NCI-H187 (cell line): ENCODE data around the gene GCNA.

Experiments used
- DNase-seq, 2 experiments: peaks; one replicate each; lab custom pipeline; 2025; lab: John Stamatoyannopoulos, UW

Gene GCNA, protein sequence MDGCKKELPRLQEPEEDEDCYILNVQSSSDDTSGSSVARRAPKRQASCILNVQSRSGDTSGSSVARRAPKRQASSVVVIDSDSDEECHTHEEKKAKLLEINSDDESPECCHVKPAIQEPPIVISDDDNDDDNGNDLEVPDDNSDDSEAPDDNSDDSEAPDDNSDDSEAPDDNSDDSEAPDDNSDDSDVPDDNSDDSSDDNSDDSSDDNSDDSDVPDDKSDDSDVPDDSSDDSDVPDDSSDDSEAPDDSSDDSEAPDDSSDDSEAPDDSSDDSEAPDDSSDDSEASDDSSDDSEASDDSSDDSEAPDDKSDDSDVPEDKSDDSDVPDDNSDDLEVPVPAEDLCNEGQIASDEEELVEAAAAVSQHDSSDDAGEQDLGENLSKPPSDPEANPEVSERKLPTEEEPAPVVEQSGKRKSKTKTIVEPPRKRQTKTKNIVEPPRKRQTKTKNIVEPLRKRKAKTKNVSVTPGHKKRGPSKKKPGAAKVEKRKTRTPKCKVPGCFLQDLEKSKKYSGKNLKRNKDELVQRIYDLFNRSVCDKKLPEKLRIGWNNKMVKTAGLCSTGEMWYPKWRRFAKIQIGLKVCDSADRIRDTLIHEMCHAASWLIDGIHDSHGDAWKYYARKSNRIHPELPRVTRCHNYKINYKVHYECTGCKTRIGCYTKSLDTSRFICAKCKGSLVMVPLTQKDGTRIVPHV

DNA sequence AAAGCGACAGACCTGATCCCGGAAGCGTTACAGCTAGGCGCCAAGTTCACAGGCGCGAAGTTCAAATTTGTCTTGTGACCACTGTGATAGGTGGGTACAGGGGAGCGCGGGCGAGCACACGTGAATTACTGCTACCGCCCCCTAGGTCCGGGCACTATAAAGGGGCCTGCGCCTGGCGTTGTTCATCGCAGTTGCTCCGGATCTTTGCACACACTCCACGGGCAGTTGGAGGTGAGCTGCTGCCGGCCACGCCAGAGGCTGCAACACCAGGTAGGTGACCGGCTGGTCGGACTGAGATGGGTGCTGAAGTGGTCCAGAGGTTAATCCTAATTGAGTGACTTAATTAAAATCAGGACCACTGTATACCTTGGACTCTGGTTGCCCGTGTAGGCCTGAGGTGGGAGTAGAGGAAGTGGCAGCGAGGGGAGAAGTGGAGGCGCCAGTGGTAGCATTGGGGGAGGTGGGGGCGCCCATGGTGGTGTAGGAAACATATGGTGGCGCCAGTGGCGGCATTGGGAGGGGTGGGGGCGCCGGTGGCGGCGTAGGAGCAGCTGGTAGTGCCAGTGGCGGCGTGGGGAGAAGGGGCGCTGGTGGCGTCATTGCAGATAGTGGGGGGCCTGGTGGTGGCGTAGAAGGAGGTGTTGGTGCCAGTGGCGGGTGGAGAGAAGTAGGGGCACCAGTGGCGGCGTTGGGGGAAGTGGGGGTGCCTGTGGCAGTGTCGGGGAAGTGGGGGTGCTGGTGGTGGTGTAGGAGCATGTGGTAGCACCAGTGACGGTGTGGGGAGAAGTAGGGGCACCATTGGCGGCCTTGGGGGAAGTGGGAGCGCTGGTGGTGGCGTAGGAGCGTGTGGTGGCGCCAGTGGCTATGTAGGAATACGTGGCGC, at the start of gene GCNA:
Gene GCNA (plus strand): TSS at position 185 of the 883 bp plus-strand sequence. CDS start 2,385 bp downstream, outside the sequence.
- DNase-seq, result no peak

DNA sequence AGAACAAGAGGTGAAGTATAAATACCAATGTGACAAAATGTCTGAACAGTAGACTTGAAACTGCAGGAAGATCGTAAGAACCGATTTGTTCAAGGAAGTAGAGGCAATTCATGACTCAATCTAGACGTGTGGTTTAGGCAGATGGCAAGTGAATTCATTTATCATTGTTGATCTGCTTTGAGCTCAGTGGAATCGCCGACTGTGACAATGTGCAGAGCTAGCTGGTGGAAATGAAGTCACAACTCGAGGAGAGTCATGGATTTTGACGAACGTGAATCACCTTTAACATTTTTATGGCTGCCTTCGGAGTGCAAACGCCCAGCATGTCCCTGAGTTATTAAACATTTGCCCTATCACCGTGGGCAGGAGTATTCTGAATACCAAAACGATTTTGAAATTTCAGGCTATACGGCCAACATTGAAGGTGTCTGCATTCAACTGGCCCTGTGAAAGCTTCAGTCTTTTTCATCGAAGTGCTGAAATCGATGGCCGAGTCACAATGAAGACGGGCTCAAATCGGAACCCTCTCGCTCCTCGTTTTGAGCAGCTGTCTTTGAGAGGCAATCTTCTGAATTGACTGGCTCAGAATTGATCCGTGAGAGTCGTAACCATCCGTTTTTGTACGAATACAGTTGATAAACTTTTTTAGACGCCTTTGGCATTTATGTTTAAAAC, 46.0 kb upstream of the GCNA start:
- peak in 1 of 2 experiments; percentile 6 for DNase-seq

DNA sequence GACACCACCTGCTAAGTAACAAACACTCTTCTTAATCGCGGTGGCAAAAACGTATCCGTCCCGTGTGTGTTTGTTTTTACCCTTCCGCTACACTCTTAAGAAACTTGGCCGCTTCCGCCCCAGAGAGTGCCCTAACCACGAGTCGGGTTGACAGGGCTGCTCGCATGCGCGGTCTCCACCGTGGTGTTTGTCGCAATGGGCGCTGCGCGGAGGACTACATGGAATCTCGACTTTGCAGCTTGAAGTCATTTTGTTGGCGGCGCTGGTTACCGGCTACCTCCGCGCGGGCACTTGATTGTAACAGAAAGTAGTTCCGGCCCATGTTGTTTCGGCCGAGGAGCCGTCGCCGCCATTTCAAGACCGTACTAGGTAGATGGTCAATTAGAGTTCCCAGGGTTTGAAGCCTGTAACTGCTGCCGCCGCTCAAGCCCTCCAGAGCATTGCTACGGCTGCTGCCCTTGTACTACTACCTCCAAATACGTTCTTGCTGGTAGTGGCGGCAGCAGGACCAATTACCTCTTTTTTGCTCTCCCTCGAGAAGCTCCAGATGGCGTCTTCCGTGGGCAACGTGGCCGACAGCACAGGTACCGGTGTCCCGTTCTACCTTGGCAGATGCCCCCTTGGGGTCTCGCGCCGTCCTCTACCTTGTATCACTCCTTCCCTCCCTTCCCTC, 45.3 kb upstream of the GCNA start, which contains the start of gene OGT:
Gene OGT (plus strand): TSS at position 352 of the 673 bp plus-strand sequence. CDS start 196 bp downstream, at position 548.
- peak; percentile 75 to 88 for DNase-seq

DNA sequence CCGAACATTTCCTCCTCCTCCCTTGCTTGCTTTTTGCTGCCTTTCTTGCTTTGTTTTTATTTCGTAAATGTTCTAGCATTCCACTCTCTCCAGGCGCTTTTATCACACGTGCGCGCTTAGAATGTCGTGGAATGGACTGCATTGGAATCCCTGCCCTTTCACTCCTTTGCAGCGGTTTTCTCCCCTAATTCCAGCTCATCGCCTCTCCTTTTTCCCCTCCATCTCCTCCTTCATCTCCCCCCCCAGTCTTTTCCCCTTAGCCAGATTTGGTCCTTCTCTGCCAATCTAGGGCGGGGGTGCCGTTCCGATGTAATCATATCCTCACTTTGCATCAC, 44.8 kb upstream of the GCNA start:
- DNase-seq, result no peak

DNA sequence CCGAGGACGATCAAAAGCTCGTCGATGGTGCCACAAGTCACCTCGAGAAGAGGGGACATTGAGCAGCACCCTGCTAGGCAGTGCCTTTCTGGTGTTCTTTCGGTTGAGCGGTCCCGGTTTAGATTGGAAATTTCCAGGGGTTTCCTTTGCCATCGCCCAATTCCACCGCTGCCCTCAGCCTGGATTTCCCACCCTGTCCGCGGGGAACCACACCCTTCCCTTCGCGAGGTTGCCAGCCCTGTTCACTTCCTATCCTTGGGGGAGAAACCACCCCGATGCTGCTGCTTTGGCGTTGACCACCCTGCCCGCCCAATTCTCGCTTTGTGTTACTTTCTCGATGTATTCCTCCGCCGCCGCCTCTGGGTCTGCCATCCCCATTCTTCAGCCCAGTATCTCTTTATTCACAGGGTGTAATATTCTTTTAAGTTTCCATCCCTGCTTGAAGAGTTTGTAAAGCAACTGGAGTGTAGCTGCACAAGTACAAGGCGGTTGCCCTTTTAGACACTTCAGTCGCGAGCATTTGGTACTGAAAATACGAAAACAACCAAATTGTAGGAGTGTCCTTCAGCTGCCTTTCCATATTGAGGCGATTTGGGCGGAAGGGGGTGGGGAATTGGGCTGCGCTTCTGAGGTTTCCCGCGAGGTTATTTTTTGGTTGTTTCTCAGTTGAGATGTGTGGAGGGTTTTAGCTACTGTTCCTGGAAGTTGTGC, 44.2 kb upstream of the GCNA start:
- peak; percentile 12 to 35 for DNase-seq

DNA sequence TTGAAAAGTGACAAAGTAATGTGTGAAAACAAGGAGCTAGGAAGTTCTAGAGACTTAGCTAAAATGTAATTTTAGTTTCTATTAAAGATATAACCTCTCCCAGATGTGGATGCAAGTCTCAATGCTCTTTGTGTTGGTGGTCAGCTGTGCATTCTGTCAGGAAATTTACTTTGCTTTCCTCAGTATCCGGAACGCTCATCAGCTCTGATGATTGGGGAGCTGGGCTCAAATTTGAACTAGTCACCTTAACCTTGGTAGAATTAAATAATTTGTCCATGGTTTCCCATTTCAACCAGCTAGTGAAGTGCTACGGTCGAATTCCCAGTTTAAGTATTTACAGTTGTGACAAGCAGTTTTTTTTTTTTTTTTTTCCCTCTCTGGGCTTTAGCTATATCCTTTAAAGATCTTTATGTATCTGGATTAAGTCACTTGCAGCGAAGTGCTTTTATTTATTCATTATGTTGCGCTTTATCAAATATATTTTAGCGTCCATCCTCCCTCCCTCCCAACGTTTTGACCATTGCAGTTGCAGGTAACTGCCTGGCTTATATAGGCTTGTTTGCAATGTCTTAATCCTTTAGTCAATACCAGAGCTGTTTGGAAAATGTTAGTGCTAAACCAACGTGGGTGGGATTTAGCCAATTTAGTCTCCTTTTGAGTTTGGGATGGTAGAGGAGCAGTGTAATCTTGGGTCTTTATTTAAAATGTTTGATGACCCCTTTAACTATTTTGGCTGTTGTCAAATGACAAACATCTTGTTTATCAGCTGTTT, 43.3 kb upstream of the GCNA start:
- DNase-seq, result no peak

DNA sequence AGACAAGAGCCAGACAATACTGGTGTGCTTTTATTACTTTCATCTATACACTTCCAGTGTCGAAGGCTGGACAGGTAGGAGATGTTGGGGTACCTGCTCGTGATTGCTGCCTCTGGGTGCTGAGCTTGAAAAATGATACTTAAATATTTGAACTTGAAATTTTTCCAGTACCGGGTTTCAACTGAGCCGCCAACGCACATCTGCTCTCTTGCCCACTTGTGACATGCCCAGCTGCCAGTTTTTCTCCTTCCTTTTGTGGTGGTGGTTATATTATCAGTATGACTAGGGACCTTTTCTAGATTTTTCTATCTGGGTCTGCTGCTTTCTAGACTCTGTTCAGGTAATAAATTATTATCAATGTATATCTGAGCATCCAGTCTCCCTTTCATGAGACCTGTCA, 42.0 kb upstream of the GCNA start:
- DNase-seq, result no peak

DNA sequence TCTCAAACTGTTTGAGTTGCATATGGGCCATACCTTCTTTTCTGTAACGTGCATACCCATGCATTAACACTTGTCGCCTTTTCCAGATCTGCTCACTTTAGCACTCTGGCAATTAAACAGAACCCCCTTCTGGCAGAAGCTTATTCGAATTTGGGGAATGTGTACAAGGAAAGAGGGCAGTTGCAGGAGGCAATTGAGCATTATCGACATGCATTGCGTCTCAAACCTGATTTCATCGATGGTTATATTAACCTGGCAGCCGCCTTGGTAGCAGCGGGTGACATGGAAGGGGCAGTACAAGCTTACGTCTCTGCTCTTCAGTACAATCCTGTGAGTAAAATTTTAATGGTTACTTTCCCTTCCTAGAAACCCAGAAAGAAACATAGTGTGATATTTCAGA, 40.5 kb upstream of the GCNA start:
- DNase-seq, result no peak

DNA sequence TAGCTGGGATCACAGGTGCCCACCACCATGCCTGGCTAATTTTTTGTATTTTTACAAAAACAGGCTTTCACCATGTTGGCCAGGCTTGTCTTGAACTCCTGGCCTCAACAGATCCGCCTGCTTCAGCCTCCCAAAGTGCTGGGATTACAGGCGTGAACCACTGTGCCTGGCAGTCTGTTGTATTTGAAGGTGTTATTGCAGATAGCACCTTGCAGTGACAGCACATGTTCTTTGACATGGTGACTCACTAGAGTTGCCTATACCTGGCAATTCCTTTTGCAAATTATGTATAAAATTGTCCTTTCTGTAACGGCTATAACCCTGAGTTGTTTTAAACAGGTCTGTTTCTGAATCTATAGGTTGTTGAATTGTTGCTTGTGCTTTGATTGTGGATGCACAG, 37.4 kb upstream of the GCNA start:
- DNase-seq, result no peak

DNA sequence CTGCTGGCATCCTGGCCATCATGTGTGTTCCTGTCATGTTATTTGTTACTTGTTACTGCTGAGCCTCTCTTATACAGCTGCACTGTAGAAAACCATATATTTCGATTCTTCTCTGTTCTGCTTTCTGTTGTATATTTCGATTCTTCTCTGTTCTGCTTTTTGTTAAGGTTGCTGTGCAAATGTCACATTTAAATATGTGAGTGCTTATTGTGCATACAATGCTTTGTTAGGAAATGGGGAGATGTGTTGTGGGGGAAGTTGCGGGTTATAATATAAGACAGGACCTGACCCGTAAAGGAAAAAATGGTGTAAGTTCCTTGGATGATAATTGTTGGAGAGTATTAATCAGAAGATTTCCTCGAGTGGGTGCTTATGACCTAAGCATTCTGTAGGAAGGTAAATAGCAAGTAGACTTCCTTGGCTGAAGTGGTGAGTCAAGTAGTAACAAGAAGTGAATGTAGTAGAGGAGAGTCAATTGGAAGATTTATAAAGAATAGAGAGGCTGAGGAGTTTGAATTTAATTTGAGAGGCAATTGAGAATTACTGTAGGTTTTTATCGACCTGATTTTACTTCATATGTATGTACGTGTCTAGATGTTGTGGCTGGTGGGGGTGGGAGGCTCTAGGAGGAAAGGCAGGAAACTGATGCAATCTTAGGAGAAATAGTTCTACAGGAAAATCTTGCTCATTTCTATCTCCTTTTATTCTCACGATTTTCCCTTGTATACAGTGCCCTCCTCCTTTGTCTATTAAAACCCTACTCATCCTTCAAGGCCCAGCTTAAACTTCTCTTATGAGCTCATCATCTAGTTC, 36.8 kb upstream of the GCNA start:
- no peak for DNase-seq

DNA sequence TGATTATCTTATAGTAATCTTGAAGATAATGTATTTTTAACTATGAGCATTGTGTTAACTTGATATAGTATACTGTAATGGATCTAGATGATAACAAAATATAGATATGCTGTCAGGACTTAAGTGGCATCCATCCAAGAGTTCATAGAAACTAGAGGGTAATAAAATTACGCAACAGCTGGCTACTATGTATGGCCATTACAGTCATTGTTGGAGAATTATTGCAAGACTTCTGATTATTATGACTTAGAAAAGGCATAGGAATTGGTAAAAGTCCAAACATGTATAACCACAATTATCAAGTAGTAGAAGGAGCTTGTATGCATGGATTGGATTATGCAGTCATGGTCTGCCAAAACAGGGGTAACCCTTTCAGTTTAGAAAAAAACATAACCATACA, 35.8 kb upstream of the GCNA start:
- no peak for DNase-seq

DNA sequence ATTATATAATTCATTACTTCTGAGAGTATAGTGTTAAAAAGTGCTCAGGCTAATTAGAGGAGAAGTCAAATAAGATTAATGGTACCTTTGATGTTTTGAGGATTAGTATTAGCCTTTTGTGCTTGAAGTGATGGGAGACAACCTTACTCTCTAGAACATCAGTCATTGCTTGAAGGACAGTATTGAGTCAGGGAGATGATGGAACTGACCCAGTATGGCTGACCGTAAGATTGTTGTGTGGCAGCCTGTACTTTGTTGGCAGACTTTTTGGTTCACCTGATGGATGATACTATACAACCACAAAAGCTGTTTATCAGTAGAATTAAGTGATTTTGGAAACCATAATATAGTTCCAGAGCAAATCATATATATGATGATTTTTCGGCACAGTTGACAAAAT, 35.4 kb upstream of the GCNA start:
- no peak for DNase-seq

DNA sequence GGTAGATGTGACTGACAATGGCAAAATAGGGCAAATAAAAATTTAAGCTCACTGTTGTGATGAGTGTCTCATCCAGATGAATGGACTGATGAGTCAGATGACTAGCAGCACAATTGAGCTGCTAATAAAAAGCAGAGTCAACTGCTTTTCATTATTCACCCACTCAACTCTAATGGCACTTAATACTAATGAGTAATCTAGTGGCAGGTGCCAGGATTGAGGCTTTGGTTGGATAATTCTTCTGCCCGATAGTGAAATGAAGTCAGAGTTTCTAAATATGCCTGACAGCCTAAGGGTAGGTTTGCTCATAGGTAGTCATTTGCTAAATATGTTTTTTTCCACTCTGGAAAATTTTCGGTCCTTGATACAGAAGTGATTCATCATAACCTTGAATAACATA, 34.9 kb upstream of the GCNA start:
- no peak for DNase-seq

DNA sequence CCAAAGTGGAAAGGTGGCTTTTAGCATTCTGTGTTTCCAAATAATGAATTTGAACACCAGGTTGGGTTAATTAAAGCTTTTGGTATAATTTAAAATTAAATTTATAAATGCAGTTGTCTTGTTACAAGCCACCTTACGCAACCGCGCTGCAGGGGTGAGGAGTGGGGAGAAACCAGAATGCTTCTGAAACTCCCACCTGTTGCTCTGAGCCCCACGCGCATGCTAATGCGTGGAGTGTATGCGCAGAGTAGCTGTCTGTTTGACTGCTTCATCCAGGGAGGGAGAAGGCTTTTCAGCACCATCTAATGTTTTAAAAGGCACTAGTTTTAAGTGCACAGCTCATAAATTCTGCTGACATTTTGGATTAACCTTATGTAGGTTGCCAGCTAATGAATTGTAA, 32.9 kb upstream of the GCNA start:
- no peak for DNase-seq

DNA sequence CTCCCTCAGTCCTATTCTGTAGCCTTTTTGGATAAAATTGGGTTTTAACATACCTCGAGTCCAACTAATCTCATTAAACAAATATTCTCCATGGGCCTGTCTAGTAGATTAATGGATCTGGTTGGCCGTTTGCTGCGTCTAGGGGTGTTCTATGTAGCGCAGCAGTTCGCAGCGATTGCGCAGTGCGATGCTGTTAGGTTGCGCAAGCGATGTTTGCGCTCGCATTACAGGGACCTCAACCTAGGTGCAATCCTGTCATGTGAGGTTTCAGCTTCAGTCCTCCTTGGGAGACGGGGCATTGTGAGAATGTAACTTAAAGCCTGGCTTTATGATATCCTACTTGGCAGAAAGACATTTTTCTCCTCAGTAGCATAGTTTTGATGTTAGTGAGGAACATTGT, 31.4 kb upstream of the GCNA start:
- no peak for DNase-seq

DNA sequence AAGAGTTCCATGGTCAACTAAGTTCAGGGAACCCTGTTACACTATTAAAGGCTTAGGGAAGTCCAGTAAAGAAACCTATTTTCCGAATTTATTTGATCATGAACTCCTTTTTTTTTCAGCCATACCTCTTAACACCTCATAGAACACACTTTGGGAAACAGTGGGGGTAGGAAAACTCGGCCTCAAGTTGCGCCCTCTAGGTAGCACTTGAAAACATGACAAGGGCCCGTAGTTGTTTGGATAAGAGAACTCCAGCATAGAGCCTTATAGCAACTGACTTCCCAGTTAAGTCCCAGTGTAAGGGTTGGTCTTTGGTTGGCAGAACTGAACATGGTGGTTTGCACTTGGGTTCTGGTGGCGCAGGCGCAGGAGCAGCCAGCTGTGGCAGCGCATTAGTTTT, 30.9 kb upstream of the GCNA start:
- no peak for DNase-seq

DNA sequence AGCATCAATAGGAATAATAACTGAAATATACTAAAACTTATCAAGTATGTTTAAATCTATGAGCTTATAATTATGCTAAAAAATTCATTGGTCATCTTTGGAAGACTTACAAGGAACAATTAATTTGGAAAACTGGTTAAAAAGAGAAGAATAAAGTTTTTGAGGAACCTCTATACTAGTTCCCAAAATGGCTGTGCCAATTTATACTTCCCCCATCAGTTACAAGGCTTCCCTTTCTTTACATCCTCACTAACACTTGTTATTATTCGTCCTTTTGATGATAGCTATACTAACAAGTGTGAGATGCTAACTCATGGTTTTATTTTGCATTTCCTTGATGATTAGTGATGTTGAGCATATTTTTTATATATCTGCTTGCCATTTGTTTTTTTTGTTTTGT, 28.3 kb upstream of the GCNA start:
- DNase-seq, result no peak

DNA sequence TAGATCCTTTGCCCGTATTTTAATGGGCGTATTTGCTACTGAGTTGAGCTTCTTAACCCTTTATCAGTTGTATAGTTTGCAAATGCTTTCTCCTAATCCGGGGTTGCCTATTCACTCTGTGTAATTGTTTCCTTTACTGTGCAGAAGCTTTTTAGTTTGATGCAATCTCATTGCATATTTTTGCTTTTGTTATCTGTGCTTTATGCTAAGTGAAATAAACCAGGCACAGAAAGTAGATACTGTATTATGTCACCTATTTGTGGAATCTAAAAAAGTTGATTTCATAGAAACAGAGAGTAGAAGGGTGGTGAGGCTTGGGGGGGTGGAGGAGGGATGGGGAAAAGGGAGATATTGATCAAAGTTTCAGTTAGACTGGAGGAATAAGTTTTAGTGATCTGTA, 27.7 kb upstream of the GCNA start:
- DNase-seq, result no peak

DNA sequence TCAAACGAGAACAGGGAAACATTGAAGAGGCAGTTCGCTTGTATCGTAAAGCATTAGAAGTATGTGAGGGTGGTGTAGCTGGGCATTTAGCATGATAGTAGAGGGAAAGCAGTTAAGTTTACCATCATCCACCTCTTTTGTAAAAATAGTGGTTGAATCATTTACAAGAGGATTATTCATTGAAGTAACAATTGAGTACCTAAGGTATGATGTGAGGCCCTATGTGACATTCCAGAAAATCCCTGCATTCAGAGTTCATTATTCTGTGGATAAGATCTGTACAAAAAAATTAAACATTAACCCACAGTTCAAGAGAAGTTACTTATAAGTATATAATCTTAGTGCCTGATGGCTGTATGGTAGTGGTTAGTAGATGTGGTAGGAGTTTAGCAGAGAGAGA, 22.2 kb upstream of the GCNA start:
- no peak for DNase-seq
